A673 (cell line): ENCODE measurements around the gene TRA2A.

Experiments used
- EZH2 ChIP-seq: fragments of 200-600 bp; sonication (generic); IDR thresholded peaks from 2 replicates; pipeline ENCODE4 v1.6.1; 2017; ENCODE audit warnings: borderline replicate concordance, low read depth, mild to moderate bottlenecking, mixed read lengths, antibody characterized with exemption, low read length; ENCODE audit not compliant: poor library complexity, severe bottlenecking
- TF ChIP-seq, protein P1 (sequence below): fragments of 300-800, 200-600 bp; sonication (generic); conservative IDR thresholded peaks from 2 replicates; pipeline ENCODE4 v1.5.1; 2017; ENCODE audit warnings: low read depth, mild to moderate bottlenecking, antibody characterized with exemption, low read length, moderate library complexity, mixed read lengths

DNA sequence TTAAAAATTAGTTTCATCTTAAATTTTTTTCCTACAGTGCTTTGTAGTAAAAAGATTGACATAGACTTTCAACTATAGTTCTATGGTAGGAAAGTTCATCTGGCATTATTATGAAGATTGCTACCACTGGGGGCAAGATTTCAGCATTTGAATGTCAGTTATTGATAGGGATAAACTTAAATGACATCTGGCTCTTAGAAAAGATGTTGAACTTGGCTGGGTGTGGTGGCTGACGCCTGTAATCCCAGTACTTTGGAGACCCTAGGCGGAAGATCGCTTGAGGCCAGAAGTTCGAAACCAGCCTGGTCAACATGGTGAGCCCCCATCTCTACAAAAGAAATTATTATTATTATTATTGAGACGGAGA, 1.4 kb upstream of the TRA2A start:
- TF ChIP-seq, protein P1, sequence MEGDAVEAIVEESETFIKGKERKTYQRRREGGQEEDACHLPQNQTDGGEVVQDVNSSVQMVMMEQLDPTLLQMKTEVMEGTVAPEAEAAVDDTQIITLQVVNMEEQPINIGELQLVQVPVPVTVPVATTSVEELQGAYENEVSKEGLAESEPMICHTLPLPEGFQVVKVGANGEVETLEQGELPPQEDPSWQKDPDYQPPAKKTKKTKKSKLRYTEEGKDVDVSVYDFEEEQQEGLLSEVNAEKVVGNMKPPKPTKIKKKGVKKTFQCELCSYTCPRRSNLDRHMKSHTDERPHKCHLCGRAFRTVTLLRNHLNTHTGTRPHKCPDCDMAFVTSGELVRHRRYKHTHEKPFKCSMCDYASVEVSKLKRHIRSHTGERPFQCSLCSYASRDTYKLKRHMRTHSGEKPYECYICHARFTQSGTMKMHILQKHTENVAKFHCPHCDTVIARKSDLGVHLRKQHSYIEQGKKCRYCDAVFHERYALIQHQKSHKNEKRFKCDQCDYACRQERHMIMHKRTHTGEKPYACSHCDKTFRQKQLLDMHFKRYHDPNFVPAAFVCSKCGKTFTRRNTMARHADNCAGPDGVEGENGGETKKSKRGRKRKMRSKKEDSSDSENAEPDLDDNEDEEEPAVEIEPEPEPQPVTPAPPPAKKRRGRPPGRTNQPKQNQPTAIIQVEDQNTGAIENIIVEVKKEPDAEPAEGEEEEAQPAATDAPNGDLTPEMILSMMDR: no peak
- no peak for TF ChIP-seq EZH2
